GM12878 (cell line): ENCODE measurements around the gene PCDHGB6. TPM values are rescaled to one million over a fixed set of nuclear protein-coding genes. Genes with fewer than 3 reads are reported as not detected.

Experiments used
- CBX3 ChIP-seq: fragments of 200-600 bp; sonication (generic); IDR thresholded peaks from 2 replicates; pipeline ENCODE4 v1.6.1; 2016; ENCODE audit warnings: low read depth, borderline replicate concordance
- GATAD2B ChIP-seq: fragments of 450-650 bp; conservative IDR thresholded peaks from 2 replicates; pipeline ENCODE4 v1.6.1; 2017; ENCODE audit warnings: low read depth, mild to moderate bottlenecking, moderate library complexity
- POLR2AphosphoS2 ChIP-seq: IDR thresholded peaks from 2 replicates; pipeline ENCODE4 v1.6.1; 2011; ENCODE audit warnings: low read depth, mild to moderate bottlenecking, low read length, improper control_type of control experiment, moderate library complexity
- SUZ12 ChIP-seq: fragments of 200-600 bp; sonication (generic); IDR thresholded peaks from one replicate; pipeline ENCODE4 v1.6.1; 2018; ENCODE audit warnings: antibody characterized with exemption, mild to moderate bottlenecking; ENCODE audit not compliant: unreplicated experiment
- WRNIP1 ChIP-seq: IDR thresholded peaks from 2 replicates; pipeline ENCODE4 v1.6.1; 2011; ENCODE audit warnings: low read depth, low read length, improper control_type of control experiment, borderline replicate concordance
- ZBED1 ChIP-seq: IDR thresholded peaks from 2 replicates; pipeline ENCODE4 v1.6.1; 2016; ENCODE audit warnings: borderline replicate concordance
- polyA plus RNA-seq, 11 experiments: library from polyadenylated mRNA; depleted of rRNA in 4 of 11; unstranded in 6 of 11; stranded (reverse) in 5 of 11; fragments of >200 nt; fragmentation: Nextera tagmentation in 4 of 11; fragmentation: Illumina TruSeq in 1 of 11; extraction: Ambion mirVana in 4 of 11; extraction: Trizol in 1 of 11; gene quantifications; 1 replicate in 1 of 11; 2 replicates in 10 of 11; pipeline versions ENCODE4 v1.2.1 to v1.2.3, GENCODE V29; 2011 to 2016; ENCODE audit warnings: inconsistent platforms in 2 of 11, missing spikeins in 2 of 11, low read depth in 1 of 11
- total RNA-seq, 4 experiments: library from RNA; depleted of rRNA in 3 of 4; stranded (reverse); fragments of >200 nt in 3 of 4; fragmentation: Illumina TruSeq in 1 of 4; extraction: Trizol in 1 of 4; gene quantifications; 2 replicates each; pipeline versions ENCODE4 v1.2.1 to v1.2.3, GENCODE V29; 2013 to 2021

PCDHGB6 gene
- total and polyA plus RNA-seq, 10 of the 15 experiments (the other 5 are each of a cell fraction or from before 2014, with no cell fraction given): 0.07 to 1.0 (median 0.31) TPM

GRCh38 chr5:141441571-141442170, 33.9 kb downstream of the PCDHGB6 start (continued):
- TF ChIP-seq GATAD2B (no peak), ZBED1 (no peak), WRNIP1 (no peak), POLR2AphosphoS2 (no peak), SUZ12 (no peak), CBX3 (no peak)

Other genes starting within 250 kb of the PCDHGB6 start
Only the 7 nearest of the 37 such genes appear.
- 0.05 and 0.06 TPM in 2 replicates for gene PCDHGB4, start 20.3 kb upstream of the PCDHGB6 start, total RNA-seq (2014; rRNA removed)
- gene PCDHGB4, start 20.3 kb upstream of the PCDHGB6 start, total RNA-seq (2014; rRNA removed; fragmentation: Illumina TruSeq; extraction: Trizol): 0.04 and 0.09 TPM in 2 replicates
- gene PCDHGB4, start 20.3 kb upstream of the PCDHGB6 start, total RNA-seq (2021): 0.08 TPM in 1 of 2 replicates, not detected in the other
- gene PCDHGB4, start 20.3 kb upstream of the PCDHGB6 start, polyA plus RNA-seq (2011; rRNA removed): 0.20 and 0.23 TPM in 2 replicates
- 0.03 TPM in 1 of 2 replicates, not detected in the other for gene PCDHGB4, start 20.3 kb upstream of the PCDHGB6 start, polyA plus RNA-seq (2014; fragmentation: Illumina TruSeq; extraction: Trizol)
- gene PCDHGB4, start 20.3 kb upstream of the PCDHGB6 start, polyA plus RNA-seq (2014; fragmentation: Nextera tagmentation; extraction: Ambion mirVana): under 1 TPM in 1 of 2 experiments, not detected in 1; 0.02 TPM
- 0.03 and 0.04 TPM in 2 replicates for gene PCDHGB4, start 20.3 kb upstream of the PCDHGB6 start, polyA plus RNA-seq (2014; rRNA removed)
- gene PCDHGB4, start 20.3 kb upstream of the PCDHGB6 start, polyA plus RNA-seq (2016; fragmentation: Nextera tagmentation; extraction: Ambion mirVana): not detected
- not detected in 2 replicates for gene PCDHGA8, start 15.4 kb upstream of the PCDHGB6 start, total RNA-seq (2014; rRNA removed)
- gene PCDHGA8, start 15.4 kb upstream of the PCDHGB6 start, total RNA-seq (2014; rRNA removed; fragmentation: Illumina TruSeq; extraction: Trizol): 0.04 and 0.05 TPM in 2 replicates
- not detected in 2 replicates for gene PCDHGA8, start 15.4 kb upstream of the PCDHGB6 start, total RNA-seq (2021)
- 0.01 TPM in 2 replicates for gene PCDHGA8, start 15.4 kb upstream of the PCDHGB6 start, polyA plus RNA-seq (2011; rRNA removed)
- gene PCDHGA8, start 15.4 kb upstream of the PCDHGB6 start, polyA plus RNA-seq (2014; fragmentation: Illumina TruSeq; extraction: Trizol): 0.05 TPM in 1 of 2 replicates, not detected in the other
- gene PCDHGA8, start 15.4 kb upstream of the PCDHGB6 start, polyA plus RNA-seq (2014; fragmentation: Nextera tagmentation; extraction: Ambion mirVana): not detected
- 0.05 TPM in 1 of 2 replicates, not detected in the other for gene PCDHGA8, start 15.4 kb upstream of the PCDHGB6 start, polyA plus RNA-seq (2014; rRNA removed)
- not detected for gene PCDHGA8, start 15.4 kb upstream of the PCDHGB6 start, polyA plus RNA-seq (2016; fragmentation: Nextera tagmentation; extraction: Ambion mirVana)
- gene PCDHGB5, start 10.1 kb upstream of the PCDHGB6 start, total RNA-seq (2014; rRNA removed): 1.4 and 1.9 TPM in 2 replicates
- gene PCDHGB5, start 10.1 kb upstream of the PCDHGB6 start, total RNA-seq (2014; rRNA removed; fragmentation: Illumina TruSeq; extraction: Trizol): 1.3 TPM in 2 replicates
- gene PCDHGB5, start 10.1 kb upstream of the PCDHGB6 start, total RNA-seq (2021): 1.8 and 2.3 TPM in 2 replicates
- gene PCDHGB5, start 10.1 kb upstream of the PCDHGB6 start, polyA plus RNA-seq (2011; rRNA removed): 0.07 TPM in 1 of 2 replicates, not detected in the other
- gene PCDHGB5, start 10.1 kb upstream of the PCDHGB6 start, polyA plus RNA-seq (2014; fragmentation: Illumina TruSeq; extraction: Trizol): 1.1 TPM in 2 replicates
- under 1 TPM in 1 of 2 experiments, not detected in 1; 0.02 TPM for gene PCDHGB5, start 10.1 kb upstream of the PCDHGB6 start, polyA plus RNA-seq (2014; fragmentation: Nextera tagmentation; extraction: Ambion mirVana)
- gene PCDHGB5, start 10.1 kb upstream of the PCDHGB6 start, polyA plus RNA-seq (2014; rRNA removed): 0.95 TPM in 2 replicates
- gene PCDHGB5, start 10.1 kb upstream of the PCDHGB6 start, polyA plus RNA-seq (2016; fragmentation: Nextera tagmentation; extraction: Ambion mirVana): 1 to 10 TPM; 1.4 to 2.3 TPM
- 0.38 and 0.62 TPM in 2 replicates for gene PCDHGA9, start 5.2 kb upstream of the PCDHGB6 start, total RNA-seq (2014; rRNA removed)
- 0.51 and 0.63 TPM in 2 replicates for gene PCDHGA9, start 5.2 kb upstream of the PCDHGB6 start, total RNA-seq (2014; rRNA removed; fragmentation: Illumina TruSeq; extraction: Trizol)
- gene PCDHGA9, start 5.2 kb upstream of the PCDHGB6 start, total RNA-seq (2021): 0.54 and 0.56 TPM in 2 replicates
- gene PCDHGA9, start 5.2 kb upstream of the PCDHGB6 start, polyA plus RNA-seq (2011; rRNA removed): 0.09 and 0.10 TPM in 2 replicates
- 0.15 and 0.46 TPM in 2 replicates for gene PCDHGA9, start 5.2 kb upstream of the PCDHGB6 start, polyA plus RNA-seq (2014; fragmentation: Illumina TruSeq; extraction: Trizol)
- not detected for gene PCDHGA9, start 5.2 kb upstream of the PCDHGB6 start, polyA plus RNA-seq (2014; fragmentation: Nextera tagmentation; extraction: Ambion mirVana)
- 0.38 and 0.44 TPM in 2 replicates for gene PCDHGA9, start 5.2 kb upstream of the PCDHGB6 start, polyA plus RNA-seq (2014; rRNA removed)
- gene PCDHGA9, start 5.2 kb upstream of the PCDHGB6 start, polyA plus RNA-seq (2016; fragmentation: Nextera tagmentation; extraction: Ambion mirVana): under 1 TPM; 0.08 to 0.15 TPM
- gene PCDHGA10, start 5.0 kb downstream of the PCDHGB6 start, total RNA-seq (2014; rRNA removed): 1.6 and 2.2 TPM in 2 replicates
- 1.5 and 1.6 TPM in 2 replicates for gene PCDHGA10, start 5.0 kb downstream of the PCDHGB6 start, total RNA-seq (2014; rRNA removed; fragmentation: Illumina TruSeq; extraction: Trizol)
- gene PCDHGA10, start 5.0 kb downstream of the PCDHGB6 start, total RNA-seq (2021): 1.8 and 1.9 TPM in 2 replicates
- 0.26 and 0.39 TPM in 2 replicates for gene PCDHGA10, start 5.0 kb downstream of the PCDHGB6 start, polyA plus RNA-seq (2011; rRNA removed)
- 0.84 and 1.4 TPM in 2 replicates for gene PCDHGA10, start 5.0 kb downstream of the PCDHGB6 start, polyA plus RNA-seq (2014; fragmentation: Illumina TruSeq; extraction: Trizol)
- gene PCDHGA10, start 5.0 kb downstream of the PCDHGB6 start, polyA plus RNA-seq (2014; fragmentation: Nextera tagmentation; extraction: Ambion mirVana): under 1 TPM; 0.58 to 0.68 TPM
- gene PCDHGA10, start 5.0 kb downstream of the PCDHGB6 start, polyA plus RNA-seq (2014; rRNA removed): 0.77 and 0.94 TPM in 2 replicates
- gene PCDHGA10, start 5.0 kb downstream of the PCDHGB6 start, polyA plus RNA-seq (2016; fragmentation: Nextera tagmentation; extraction: Ambion mirVana): 1 to 10 TPM; 1.4 to 1.5 TPM
- gene PCDHGB7, start 9.7 kb downstream of the PCDHGB6 start, total RNA-seq (2014; rRNA removed): 0.49 and 0.68 TPM in 2 replicates
- gene PCDHGB7, start 9.7 kb downstream of the PCDHGB6 start, total RNA-seq (2014; rRNA removed; fragmentation: Illumina TruSeq; extraction: Trizol): 0.72 and 0.74 TPM in 2 replicates
- 1.3 and 1.5 TPM in 2 replicates for gene PCDHGB7, start 9.7 kb downstream of the PCDHGB6 start, total RNA-seq (2021)
- gene PCDHGB7, start 9.7 kb downstream of the PCDHGB6 start, polyA plus RNA-seq (2011; rRNA removed): 0.20 and 0.27 TPM in 2 replicates
- gene PCDHGB7, start 9.7 kb downstream of the PCDHGB6 start, polyA plus RNA-seq (2014; fragmentation: Illumina TruSeq; extraction: Trizol): 0.38 and 0.40 TPM in 2 replicates
- gene PCDHGB7, start 9.7 kb downstream of the PCDHGB6 start, polyA plus RNA-seq (2014; fragmentation: Nextera tagmentation; extraction: Ambion mirVana): not detected
- gene PCDHGB7, start 9.7 kb downstream of the PCDHGB6 start, polyA plus RNA-seq (2014; rRNA removed): 0.32 and 0.41 TPM in 2 replicates
- gene PCDHGB7, start 9.7 kb downstream of the PCDHGB6 start, polyA plus RNA-seq (2016; fragmentation: Nextera tagmentation; extraction: Ambion mirVana): under 1 TPM; 0.35 to 0.74 TPM
- gene PCDHGA11, start 13.0 kb downstream of the PCDHGB6 start, total RNA-seq (2014; rRNA removed): 1.9 and 2.9 TPM in 2 replicates
- 2.1 and 2.2 TPM in 2 replicates for gene PCDHGA11, start 13.0 kb downstream of the PCDHGB6 start, total RNA-seq (2014; rRNA removed; fragmentation: Illumina TruSeq; extraction: Trizol)
- 3.4 TPM in 2 replicates for gene PCDHGA11, start 13.0 kb downstream of the PCDHGB6 start, total RNA-seq (2021)
- gene PCDHGA11, start 13.0 kb downstream of the PCDHGB6 start, polyA plus RNA-seq (2011; rRNA removed): 0.45 and 0.79 TPM in 2 replicates
- 2.6 and 2.7 TPM in 2 replicates for gene PCDHGA11, start 13.0 kb downstream of the PCDHGB6 start, polyA plus RNA-seq (2014; fragmentation: Illumina TruSeq; extraction: Trizol)
- gene PCDHGA11, start 13.0 kb downstream of the PCDHGB6 start, polyA plus RNA-seq (2014; fragmentation: Nextera tagmentation; extraction: Ambion mirVana): under 1 TPM; 0.21 to 0.31 TPM
- 2.1 TPM in 2 replicates for gene PCDHGA11, start 13.0 kb downstream of the PCDHGB6 start, polyA plus RNA-seq (2014; rRNA removed)
- 1 to 10 TPM; 1.9 to 2.7 TPM for gene PCDHGA11, start 13.0 kb downstream of the PCDHGB6 start, polyA plus RNA-seq (2016; fragmentation: Nextera tagmentation; extraction: Ambion mirVana)